ENCODE results near the gene CMBL. TPM values are rescaled to one million over a fixed set of nuclear protein-coding genes. Genes with fewer than 3 reads are reported as not detected.
"Not testable (repeated sequence)": the region's sequence is repeated elsewhere in the genome, so short reads cannot be mapped to it uniquely, and the experiment has no call there.

The CMBL gene
- under 1 TPM; 0.36 to 0.69 TPM for total RNA-seq
- under 1 TPM; 0.35 to 0.65 (median 0.51) TPM for polyA plus RNA-seq
- total RNA-seq, result 0 to 0.43 (median 0.06) reads per million in 6 experiments

GRCh38 chr5:10307206-10308148, at the start of gene CMBL:
Gene CMBL (minus strand): TSS chr5:10307902. CDS start chr5:10290762, 17,140 bp downstream.
- Mint-ChIP-seq H3K36me3 (no peaks in the 10 kb centered on the region), H3K4me3 (peak within 1 kb of the TSS; percentile 81 to 96 (median 88)), H3K27me3 (peaks cover 5 to 28% (median 25%) of the 10 kb centered on the region in 5 donors), H3K9me3 (no peaks in the 10 kb centered on the region), H3K4me1 (peaks cover 5 to 9% (median 6%) of the 10 kb centered on the region in 4 donors), H3K27ac (peak within 1 kb of the TSS in 5 of 10 donors; percentile 7 to 83 (median 34))
- peak in 5 of 10 donors; percentile 18 to 30 (median 27) for DNase-seq
- POLR2A ChIA-PET, result no interaction called here
- ATAC-seq, result peak; percentile 87 to 96

DNA sequence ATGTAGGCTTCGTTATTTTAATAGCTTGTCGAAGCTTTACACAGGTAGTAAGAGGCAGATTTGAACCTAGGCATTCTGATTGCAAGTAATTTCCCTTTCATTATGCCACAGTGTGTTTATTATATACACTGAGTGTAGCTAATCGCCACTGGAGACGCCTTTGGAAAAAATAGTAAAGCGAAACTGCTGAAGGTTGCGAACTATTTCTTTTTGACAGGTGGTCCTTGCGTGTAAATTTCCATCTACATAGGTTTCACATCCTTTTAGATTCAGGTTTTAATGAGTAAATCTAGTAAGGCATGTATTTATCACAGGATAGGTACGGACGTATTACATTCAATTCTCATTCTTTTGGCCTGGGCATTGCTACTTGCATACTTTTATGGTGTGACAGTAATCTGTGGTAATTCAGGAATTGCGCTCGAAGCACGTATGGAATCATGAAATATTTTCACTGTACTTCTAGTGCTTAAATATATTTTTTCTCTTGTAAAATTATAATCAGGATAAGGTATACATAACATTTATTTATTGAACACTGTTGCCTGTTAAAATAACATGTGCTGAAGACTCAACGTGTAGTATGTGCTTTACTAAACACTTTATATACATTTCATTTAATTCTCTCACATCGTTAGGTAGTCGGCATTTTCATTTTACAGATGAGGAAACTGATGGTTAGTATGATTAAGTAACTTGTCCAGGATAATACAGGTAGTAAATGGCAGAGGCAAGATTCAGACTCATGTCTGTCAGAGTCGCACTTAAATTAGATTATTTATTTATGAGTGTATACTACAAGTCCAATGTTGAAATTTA, 47.6 kb upstream of the CMBL start:
- no peak for ATAC-seq
- DNase-seq, result peak in 2 of 10 donors; percentile 26 to 31
- no peaks in the 10 kb centered on the region for H3K27me3 Mint-ChIP-seq
- H3K4me3 Mint-ChIP-seq, result peak overlapping the region; percentile 92 to 99 (median 98)
- H3K36me3 Mint-ChIP-seq, result no peaks in the 10 kb centered on the region
- peaks cover 22 to 66% (median 53%) of the 10 kb centered on the region in 4 donors for H3K4me1 Mint-ChIP-seq
- H3K9me3 Mint-ChIP-seq, result no peaks in the 10 kb centered on the region
- peak overlapping the region; percentile 93 to 99 (median 99) for H3K27ac Mint-ChIP-seq
- POLR2A ChIA-PET, result no interaction called here

DNA sequence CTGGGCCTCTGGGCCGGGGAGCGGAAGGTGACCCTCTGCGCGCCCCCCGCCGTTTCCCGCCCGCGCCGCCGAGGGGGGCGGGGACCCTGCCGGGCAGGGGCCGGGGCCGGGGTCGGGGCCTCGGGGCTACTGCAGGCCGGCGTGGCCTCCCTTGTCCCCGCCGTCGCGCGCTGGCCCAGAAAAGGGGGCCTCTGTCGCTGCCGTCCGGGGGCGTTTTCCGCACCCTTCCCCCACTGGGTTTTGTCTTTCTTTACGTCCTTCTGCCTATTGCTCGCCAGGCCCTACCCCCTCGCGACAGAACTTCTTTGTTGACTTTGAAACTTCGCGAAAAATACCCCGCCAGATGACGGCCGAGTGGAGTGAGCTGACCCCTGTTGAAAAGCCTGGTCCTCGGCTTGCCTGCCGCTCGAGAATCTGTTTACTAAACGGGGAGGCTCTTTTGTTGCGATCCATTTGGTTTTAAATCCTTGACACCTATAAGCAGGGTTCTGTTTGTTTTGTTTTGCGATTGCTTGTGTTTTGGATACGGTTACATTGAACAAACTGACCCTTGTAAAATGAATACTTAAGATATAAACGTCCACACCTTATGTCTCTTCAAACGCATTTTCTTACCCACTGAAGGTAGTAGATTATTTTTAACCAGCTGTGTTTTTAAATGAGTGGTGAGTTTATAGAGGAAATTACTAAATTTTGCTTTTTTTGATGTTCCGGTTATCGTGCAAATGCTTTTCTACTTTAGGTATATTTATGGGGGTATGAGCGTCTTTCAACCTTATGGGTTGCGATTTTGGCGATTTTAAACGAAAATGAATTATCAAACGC, 46.6 kb upstream of the CMBL start:
- POLR2A ChIA-PET, result interaction anchor here (0.6 to 1.6 kb wide), 14 partner anchors 10 to 104 kb away, joined by 3 to 30 read pairs (median 4); partner anchors contain the start of genes ATPSCKMT, CCT5 and ROPN1L
- H3K36me3 Mint-ChIP-seq, result no peaks in the 10 kb centered on the region
- DNase-seq (peak in 9 of 10 donors; percentile 23 to 71 (median 47)), ATAC-seq (peak; percentile 6 to 13)
- H3K9me3 Mint-ChIP-seq, result no peaks in the 10 kb centered on the region
- peaks cover 21 to 58% (median 46%) of the 10 kb centered on the region in 4 donors for H3K4me1 Mint-ChIP-seq
- H3K4me3 Mint-ChIP-seq, result peak overlapping the region; percentile 92 to 99 (median 98)
- no peaks in the 10 kb centered on the region for H3K27me3 Mint-ChIP-seq
- H3K27ac Mint-ChIP-seq, result peak overlapping the region; percentile 93 to 99 (median 99)

GRCh38 chr5:10353241-10354047, 45.7 kb upstream of the CMBL start, which contains the start of gene MARCHF6:
Gene MARCHF6 (plus strand): TSS chr5:10353695. CDS start chr5:10353899, 204 bp downstream.
- peak within 1 kb of the TSS; percentile 92 to 99 (median 98) for H3K4me3 Mint-ChIP-seq
- DNase-seq (peak; percentile 91 to 98 (median 95)), ATAC-seq (peak; percentile 83 to 87)
- H3K4me1 Mint-ChIP-seq, result peaks cover 19 to 52% (median 43%) of the 10 kb centered on the region in 4 donors
- H3K9me3 Mint-ChIP-seq, result no peaks in the 10 kb centered on the region
- H3K27me3 Mint-ChIP-seq, result no peaks in the 10 kb centered on the region
- peak within 1 kb of the TSS; percentile 93 to 99 (median 99) for H3K27ac Mint-ChIP-seq
- H3K36me3 Mint-ChIP-seq, result no peaks in the 10 kb centered on the region
- POLR2A ChIA-PET, result interaction anchor here (0.6 to 1.6 kb wide), 20 partner anchors 11 to 106 kb away, joined by 3 to 30 read pairs (median 4); partner anchors contain the start of genes ATPSCKMT, CCT5 and ROPN1L

DNA sequence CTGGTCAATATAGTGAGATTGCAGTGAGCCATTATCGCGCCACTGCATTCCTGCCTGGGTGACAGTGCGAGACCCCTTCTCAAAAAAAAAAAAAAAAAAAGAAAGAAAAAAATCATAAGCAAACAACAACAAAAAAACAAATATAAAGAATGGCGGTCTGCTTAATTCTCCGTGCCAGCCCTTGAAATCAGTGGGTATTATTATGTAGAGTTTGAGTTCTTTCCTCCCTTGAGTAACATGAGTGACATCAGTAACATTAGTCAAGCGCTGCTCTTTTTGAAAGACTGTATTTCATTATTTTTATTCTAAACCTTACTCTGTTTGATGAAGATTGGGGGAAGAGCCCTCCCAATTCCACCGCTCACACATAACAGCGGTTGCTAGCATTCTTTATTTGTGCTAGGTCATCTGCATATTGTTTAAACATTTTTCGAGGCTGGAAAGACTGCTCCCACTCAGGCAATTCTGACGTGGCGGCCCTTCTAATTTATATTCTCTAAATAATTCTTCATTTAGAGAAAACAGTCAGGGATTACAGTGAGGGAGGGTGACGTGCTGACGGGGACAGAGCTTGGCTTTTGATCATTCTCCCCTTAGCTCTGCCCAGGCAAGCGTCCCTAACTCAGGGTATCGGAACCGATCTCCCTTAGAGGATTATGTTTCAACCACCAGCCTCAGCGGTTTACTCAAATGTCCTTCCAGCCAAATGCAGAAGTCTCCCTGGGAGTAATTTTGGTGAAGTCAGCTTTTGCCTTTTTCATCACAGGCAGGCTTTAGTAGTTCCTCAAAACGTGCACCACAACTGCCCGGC, 44.9 kb upstream of the CMBL start:
- POLR2A ChIA-PET, result interaction anchor here (0.6 to 1.6 kb wide), 19 partner anchors 10 to 105 kb away, joined by 3 to 30 read pairs (median 4); partner anchors contain the start of genes ATPSCKMT, CCT5 and ROPN1L
- Mint-ChIP-seq H3K36me3 (no peaks in the 10 kb centered on the region), H3K27ac (peak overlapping the region; percentile 91 to 99 (median 97)), H3K9me3 (no peaks in the 10 kb centered on the region), H3K4me1 (peaks cover 14 to 46% (median 36%) of the 10 kb centered on the region in 4 donors), H3K4me3 (peak overlapping the region; percentile 87 to 97 (median 91)), H3K27me3 (no peaks in the 10 kb centered on the region)
- ATAC-seq (peak in 1 of 2 donors; percentile 14), DNase-seq (peak in 1 of 10 donors; percentile 21)

- POLR2A ChIA-PET, result no interaction called here
- H3K4me1 Mint-ChIP-seq, result peaks cover 12 to 39% (median 30%) of the 10 kb centered on the region in 4 donors
- DNase-seq (no peak), ATAC-seq (no peak)
- peak overlapping the region in 9 of 10 donors; percentile 38 to 97 (median 90) for H3K4me3 Mint-ChIP-seq
- H3K36me3 Mint-ChIP-seq, result no peaks in the 10 kb centered on the region
- no peaks in the 10 kb centered on the region for H3K9me3 Mint-ChIP-seq
- H3K27me3 Mint-ChIP-seq, result no peaks in the 10 kb centered on the region
- H3K27ac Mint-ChIP-seq, result peak overlapping the region in 9 of 10 donors; percentile 6 to 99 (median 93)
These were observed 44.2 kb upstream of the CMBL start for GRCh38 chr5:10351919-10352318.

- peak overlapping the region in 5 of 10 donors; percentile 16 to 93 (median 50) for H3K27ac Mint-ChIP-seq
These were observed 43.6 kb upstream of the CMBL start for GRCh38 chr5:10351199-10351905.

DNA sequence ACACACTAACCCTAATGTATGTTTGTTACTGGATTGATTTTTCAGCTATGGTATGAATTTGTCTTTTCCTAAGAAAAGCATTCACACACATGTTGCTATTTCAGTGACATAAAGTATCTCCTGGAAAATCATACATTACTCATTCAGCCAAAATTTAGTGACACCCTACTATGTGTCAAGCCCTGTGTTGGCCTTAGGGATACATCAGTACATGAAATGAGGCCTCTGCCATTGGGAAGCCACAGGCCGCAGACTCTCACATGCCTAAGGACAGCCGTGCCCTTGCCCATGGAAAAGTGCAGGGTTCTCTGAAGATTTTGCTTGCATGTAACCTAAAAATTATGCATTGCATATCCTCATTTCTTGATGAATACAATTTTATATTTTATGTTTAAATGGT, 40.6 kb upstream of the CMBL start:
- Mint-ChIP-seq H3K36me3 (no peaks in the 10 kb centered on the region), H3K27me3 (no peaks in the 10 kb centered on the region), H3K4me3 (no peak overlapping the region), H3K4me1 (peaks cover 3 to 20% (median 12%) of the 10 kb centered on the region in 4 donors), H3K9me3 (no peaks in the 10 kb centered on the region), H3K27ac (no peak overlapping the region)
- no peak for DNase-seq
- ATAC-seq, result no peak
- POLR2A ChIA-PET, result no interaction called here

More at GRCh38 chr5:10351199-10351905, 43.6 kb upstream of the CMBL start:
- Mint-ChIP-seq H3K9me3 (no peaks in the 10 kb centered on the region), H3K4me3 (peak overlapping the region in 3 of 10 donors; percentile 3 to 19 (median 6)), H3K36me3 (no peaks in the 10 kb centered on the region), H3K4me1 (peaks cover 10 to 34% (median 25%) of the 10 kb centered on the region in 4 donors), H3K27me3 (no peaks in the 10 kb centered on the region)
- no peak for ATAC-seq
- POLR2A ChIA-PET, result no interaction called here
- DNase-seq, result no peak

GRCh38 chr5:10344461-10345106, 36.9 kb upstream of the CMBL start:
- DNase-seq, H3K4me3 Mint-ChIP-seq, H3K27ac Mint-ChIP-seq, POLR2A ChIA-PET, H3K36me3 Mint-ChIP-seq, H3K9me3 Mint-ChIP-seq, ATAC-seq, H3K4me1 Mint-ChIP-seq, H3K27me3 Mint-ChIP-seq: not testable (repeated sequence)

Data from naive thymus-derived CD8-positive, alpha-beta T cell (primary cell).